GM18526 (cell line): ENCODE measurements around the gene SEPTIN1.
A peak's percentile ranks its signal among the peaks of the same experiment; 100 is the strongest.

Experiments used
- POLR2A ChIP-seq: IDR thresholded peaks from 3 replicates; pipeline ENCODE4 v1.6.1; 2011; ENCODE audit not compliant: insufficient read length; ENCODE audit errors: extremely low read depth

SEPTIN1 gene

DNA sequence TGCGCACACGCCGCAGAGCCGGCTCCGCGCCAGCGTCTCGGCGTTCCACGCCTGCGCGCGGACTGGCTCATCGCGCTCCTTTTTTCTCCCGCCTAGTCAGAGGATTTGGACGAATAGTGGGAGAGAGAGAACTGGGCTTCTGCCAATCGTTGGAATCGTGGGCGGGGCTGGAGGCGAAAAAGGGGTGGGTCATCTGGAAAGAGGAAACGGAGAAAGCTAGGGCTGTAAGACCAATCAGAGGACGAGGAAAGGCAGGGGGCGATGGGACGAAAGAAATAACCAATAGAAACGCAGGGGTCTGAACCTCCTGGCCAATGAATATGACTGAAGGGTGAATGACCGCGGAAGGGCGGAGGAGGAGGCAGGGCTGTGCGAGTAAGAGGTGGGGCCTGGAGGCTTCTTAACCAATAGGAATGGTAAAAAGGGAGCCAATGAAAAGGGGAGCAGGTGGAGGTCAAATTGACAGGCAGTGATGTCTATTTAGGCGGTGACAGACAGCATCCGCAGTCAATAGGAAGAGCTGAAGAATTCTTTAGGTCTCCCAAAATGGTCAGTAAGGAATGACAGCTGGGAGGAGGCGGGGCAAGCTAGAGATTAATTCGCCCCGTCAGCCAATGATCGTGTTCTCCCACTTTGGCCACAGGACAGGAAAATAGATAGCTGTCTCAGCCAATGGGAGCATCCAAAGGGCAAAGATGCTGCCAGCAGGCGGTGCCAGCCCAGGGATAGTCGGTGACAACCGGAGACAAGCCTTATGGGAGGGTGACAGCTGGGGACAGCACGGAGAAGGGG, 11.7 kb downstream of the SEPTIN1 start, which contains the start of gene TBC1D10B:
TBC1D10B (minus strand) TSS at position 39 of the 792 bp plus-strand sequence. CDS start 311 bp downstream, outside the sequence.
- TF ChIP-seq POLR2A: no peak

DNA sequence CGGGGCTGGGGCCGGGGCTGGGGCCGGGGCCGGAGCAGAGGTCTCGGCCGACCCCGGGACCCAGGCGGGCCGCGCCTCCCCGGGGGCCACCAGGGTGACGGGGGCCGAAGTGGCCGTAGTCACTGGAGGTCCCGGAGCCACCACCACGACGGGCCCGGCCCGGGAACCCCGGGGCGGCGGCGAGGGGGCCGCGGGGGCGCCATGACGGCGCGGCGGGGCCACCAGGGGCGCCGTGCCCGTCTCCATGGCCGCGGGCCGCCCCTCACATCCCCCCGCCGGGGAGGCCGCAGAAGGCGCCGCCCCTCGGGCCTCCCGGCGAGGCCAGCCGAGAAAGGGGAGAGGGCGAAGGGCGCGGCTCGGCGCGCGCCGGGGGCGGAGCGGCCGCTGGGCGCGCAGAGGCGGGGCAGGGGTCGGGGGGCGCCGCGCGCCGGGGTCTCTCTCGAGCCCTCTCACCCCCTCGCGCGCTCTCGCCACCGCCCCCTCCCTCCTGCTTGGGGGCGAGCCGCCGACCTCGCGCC, 12.4 kb downstream of the SEPTIN1 start:
- TF ChIP-seq POLR2A: peak; percentile 68

DNA sequence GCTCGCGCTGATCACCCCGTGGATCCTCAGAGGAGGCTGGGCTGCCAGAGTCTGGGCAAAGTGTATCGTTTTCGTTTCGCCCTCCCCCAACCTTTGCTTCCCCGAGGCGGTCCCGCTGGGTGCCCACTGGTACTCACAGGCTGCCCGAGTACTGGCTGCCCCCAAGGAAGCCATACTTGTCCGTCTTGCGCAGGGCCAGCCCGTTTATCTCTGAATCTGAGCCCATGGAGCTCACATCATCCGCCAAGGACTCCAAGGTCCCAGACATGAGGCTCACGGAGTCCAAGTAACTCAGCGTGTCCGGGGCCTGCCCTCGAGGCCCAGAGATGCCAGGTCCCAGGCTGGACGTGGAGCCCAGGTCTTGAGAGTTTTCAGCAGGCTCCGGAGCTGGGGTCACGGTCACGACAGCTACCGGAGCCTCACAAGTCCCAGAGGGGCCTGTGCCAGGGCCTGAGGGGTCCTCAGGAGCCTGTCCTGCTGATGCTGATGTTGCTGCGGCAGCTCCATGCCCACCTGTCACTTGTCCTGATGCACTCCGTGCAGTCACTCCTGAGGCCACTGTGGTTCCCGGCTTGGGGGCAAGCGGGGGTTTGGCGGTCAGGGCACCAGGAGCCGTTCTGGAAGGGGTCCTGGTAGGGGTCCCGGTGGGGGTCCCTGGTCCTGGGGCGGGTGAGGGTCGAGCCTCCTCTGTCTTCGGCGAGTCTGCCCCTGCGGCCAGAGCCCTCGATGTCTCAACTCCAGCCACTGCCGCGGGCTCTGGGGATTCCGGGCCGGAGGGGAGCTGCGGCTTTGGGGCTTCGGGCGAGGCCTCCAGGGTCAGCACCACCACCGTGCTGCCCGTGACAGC, 13.0 kb downstream of the SEPTIN1 start:
- TF ChIP-seq POLR2A: no peak

DNA sequence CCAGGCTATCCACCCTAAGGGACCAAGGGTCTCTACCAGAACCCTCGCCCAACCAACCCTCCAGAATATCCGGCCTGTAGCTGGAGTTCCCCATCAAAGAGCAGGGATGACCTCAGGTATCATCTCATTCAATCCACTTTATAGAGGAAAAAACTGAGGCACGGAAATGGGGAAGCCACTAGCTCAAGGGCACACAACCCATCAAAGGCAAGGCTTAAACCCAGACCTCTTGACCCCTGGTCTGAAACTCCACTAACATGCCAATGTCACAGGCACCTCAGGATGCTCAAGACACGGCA, 13.6 kb downstream of the SEPTIN1 start:
- no peak for TF ChIP-seq POLR2A

DNA sequence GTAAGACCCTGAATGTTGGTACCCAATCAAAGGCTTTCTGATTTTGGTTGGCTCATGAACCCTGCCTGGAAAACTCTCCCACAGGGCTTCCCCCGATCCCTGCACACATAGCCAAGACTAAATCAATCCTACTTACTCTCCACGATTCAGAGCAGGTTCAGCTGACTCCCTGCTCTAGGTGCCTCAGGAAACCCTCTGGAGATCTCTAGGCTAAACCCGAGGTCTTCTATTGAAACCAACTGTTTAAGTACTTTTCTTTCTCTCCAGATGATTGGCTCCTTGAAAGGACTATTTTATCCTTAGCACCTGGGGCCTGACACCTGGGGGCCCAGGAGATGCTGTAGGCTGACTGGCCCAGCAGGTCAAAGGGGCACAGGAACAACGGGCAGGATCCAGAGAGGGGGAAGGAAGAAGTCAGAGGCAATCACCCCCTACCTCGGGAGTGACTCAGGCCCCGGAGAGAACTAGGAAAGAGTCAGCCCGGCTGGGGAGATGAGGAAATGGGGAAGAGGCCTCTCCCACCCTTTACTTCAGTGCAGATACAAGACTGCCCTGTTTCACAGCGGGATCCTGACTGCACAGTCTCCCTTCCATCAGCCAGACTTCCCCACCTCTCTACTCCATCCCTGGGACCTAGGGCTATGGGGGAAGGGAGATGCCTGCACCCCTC, 14.1 kb downstream of the SEPTIN1 start:
- TF ChIP-seq POLR2A: no peak

DNA sequence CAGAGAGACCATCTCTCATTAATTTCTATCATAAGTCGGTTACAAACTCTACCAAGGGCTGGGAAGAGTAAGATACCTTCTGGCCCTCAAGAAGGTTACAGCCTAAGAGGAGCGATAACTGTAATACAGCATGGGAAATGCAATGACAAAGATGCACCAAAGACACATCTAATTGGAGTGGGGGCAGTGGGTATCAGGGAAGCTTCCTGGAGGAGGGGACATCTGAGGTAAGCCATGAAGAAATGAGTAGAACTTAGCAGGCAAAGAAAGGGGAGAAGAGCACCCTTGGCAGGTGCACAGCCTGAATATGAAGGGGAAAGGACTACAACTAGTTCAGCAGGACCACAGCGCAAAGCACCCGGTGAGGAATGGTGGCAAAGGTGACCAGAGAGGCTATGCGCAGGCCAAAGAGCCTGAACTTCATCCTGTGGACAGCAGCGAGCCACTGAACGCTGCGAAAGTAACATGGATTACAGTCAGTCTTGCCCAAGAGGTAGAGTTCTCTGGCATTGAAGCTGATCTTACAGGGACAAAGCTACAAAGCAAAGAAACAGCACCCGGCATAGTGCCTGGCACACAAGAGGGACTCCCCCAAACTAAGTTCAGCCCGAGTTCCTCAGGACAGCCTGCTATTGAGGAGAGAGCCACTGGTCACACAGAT, 14.9 kb downstream of the SEPTIN1 start:
- TF ChIP-seq POLR2A: no peak

DNA sequence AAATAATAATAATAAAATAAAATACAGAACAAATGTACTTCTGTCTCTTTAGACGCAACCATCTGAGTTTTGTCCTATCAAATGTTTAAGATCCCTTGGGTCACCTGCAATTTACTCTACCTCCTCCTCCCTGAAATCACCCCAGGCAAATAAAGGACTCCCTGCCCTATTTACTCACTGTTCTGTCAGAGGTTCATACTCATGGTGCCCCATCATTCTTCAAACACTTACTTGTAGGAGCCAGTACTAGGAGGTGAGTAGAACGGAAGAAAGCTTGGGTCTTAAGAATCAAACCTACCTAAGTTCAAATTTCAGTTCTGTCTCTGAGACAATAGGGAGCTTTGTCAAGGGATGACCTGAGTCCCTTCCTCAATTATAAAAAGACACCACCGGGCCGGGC, 15.8 kb downstream of the SEPTIN1 start:
- TF ChIP-seq POLR2A: no peak

DNA sequence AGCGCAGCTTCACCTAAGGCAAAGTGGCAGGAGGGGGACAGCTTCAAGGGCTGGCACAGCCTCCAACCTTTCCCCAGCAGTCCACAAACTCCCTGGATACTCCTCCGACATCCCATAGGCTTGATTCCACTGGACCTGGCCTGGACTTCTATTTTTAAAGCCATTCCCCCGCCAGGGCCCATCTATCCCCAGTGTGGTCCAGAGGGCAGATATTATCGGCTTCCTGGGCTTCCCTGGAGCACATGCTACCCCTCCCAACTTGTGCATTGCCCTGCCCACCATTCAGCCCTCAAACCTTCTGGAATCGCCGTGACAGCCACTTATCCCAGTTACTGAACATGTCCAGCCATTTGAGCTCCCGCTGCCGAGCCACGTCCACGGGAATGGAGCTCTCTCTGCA, 17.2 kb downstream of the SEPTIN1 start:
- no peak for TF ChIP-seq POLR2A

DNA sequence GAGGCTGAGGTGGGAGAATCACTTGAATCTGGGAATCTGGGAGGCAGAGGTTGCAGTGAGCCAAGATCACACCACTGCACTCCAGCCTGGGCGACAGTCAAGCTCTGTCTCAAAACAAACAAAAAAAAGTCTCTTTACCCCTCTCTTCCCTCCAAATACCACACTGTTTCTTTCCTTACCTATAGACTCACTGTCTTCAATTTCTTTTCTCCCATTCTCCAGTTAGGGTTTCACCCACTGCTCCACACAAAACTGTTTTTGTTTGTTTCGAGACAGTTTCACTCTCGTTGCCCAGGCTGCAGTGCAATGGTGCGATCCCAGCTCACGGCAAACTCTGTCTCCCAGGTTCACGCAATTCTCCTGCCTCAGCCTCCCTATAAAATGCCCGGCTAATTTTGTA, 21.2 kb downstream of the SEPTIN1 start:
- no peak for TF ChIP-seq POLR2A

DNA sequence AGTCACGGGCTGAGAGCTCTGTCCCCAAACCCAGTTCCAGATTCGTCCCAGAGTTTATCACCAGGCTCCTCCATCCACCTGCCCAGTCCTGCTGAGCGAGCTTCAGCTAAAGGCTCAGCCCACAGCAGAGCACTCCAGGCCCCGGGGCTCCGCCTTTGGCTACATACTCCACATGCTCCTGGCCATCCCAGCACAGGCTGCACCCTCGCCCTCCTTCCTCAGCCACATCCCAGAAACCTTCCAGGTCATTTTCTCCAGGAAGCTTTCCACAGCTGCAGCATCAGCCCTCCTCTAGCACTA, 22.5 kb downstream of the SEPTIN1 start:
- no peak for TF ChIP-seq POLR2A

DNA sequence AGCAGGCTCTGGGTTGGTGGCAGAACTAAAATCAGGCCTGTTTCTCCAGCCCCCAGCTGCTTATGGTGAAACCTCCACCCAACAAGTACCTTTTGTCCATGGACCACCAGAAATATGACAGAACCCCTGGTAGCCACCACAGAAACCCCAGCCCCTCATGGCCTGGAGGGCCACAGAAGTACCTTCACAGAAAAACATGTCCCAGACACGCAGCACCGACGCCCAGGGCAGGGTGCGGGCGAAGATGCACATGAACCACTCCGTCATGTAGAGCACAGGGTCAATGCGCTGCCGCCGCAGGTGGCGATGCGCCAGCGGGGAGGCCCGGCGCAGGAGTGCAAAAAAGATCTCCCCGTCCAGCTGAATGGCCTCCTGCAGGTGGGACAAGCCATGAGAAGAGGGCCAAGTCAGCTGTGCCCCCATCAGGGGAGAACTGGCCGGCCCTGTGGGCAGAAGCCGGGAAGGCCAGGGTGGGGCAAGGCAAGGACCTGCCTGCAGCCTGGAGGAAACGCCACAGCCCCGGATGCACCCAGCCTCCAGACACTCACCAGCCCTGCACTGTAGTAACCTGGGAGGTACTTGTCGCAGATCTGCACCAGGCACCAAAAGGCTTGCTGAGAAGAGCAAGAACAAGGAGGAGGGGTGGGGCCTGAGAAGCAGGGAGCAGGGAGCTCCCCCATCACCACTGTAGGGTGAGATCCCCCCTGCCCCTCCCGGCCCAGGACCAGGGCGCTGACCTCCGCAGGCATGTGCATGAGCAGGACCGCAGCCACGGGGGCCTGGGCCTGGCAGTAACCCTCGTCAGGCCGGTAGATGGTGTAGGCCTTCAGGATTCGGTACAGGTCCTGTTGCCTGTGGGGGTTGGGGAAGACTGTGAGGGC, 23.1 kb downstream of the SEPTIN1 start:
- no peak for TF ChIP-seq POLR2A

DNA sequence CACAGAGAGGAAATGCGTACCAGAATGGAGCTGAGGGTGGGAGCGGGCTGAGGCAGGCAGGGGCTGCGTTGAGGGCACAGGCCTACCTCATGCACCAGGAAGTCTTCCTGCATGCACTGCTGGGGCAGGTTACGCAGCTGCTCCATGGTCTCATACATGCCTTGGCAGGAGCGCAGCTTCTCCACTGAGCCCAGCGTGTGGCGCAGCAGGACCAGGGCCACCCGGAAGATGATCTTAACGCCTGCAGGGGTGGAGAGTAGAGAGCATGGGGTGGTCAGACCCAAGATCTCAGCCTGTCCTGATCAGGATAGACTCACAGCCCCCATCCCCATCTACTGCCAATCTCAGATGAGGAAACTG, 23.8 kb downstream of the SEPTIN1 start:
- TF ChIP-seq POLR2A: no peak

DNA sequence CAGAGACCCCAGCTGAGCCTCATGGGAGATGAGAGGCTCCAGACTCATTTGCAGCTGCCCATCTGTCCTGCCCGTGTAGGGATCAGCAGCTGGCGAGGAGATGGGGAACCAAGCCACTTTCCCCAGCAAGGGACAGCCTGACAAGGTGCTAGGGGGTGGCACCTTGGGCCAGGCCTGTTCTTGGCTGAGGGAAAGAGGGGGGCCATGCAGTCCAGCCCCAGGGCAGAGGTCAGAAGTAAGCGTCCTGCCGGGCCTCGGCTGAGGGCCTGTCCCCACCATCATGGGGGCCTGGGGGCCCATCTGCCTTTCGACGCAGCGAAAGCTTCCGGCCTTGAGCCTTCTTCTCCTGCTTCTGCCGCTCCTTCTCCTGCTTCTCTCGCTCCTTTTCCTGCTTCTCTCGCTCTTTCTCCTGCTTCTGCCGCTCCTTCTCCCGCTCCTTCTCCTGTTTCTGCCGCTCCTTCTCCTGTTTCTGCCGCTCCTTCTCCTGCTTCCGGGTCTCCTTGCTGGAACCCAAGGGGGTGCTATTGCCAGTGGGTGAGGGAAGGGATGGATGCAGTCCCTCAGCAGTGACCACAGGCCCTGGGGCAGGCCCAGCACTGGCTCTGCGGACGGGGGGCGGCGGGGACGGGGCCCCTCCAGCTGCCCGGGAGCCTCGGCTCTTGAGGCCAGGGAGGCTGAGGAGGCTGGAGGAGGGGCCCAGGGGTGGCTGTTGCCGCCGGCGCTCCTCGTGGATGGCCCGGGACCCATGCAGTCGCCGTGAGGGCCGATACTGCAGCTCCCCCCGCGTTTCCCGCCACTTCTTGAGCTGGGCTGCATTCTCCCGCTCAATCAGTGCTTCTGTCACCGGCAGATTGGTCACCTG, 24.4 kb downstream of the SEPTIN1 start:
- TF ChIP-seq POLR2A: no peak
